IPS-15b (cell line): Measurements from ENCODE around the gene TANGO2.

Experiments
- H3K27me3 ChIP-seq: one replicate; pipeline ENCODE4 v1.6.1; 2013; ENCODE audit warnings: low read length; ENCODE audit not compliant: control insufficient read depth, insufficient read depth
- H3K36me3 ChIP-seq: one replicate; pipeline ENCODE4 v1.6.1; 2013; ENCODE audit warnings: low read length; ENCODE audit not compliant: control insufficient read depth, insufficient read depth
- H3K4me1 ChIP-seq: one replicate; pipeline ENCODE4 v1.6.1; 2013; ENCODE audit warnings: mild to moderate bottlenecking, low read length; ENCODE audit not compliant: control insufficient read depth, insufficient read depth
- H3K4me3 ChIP-seq: one replicate; pipeline ENCODE4 v1.5.1; 2013; ENCODE audit warnings: low read depth, low read length
- H3K9ac ChIP-seq: one replicate; pipeline ENCODE4 v1.6.1; 2013; ENCODE audit warnings: low read depth, mild to moderate bottlenecking, low read length
- H3K9me3 ChIP-seq: one replicate; pipeline ENCODE4 v1.6.1; 2013; ENCODE audit warnings: mild to moderate bottlenecking, low read length; ENCODE audit not compliant: control insufficient read depth, insufficient read depth

TANGO2 gene

DNA sequence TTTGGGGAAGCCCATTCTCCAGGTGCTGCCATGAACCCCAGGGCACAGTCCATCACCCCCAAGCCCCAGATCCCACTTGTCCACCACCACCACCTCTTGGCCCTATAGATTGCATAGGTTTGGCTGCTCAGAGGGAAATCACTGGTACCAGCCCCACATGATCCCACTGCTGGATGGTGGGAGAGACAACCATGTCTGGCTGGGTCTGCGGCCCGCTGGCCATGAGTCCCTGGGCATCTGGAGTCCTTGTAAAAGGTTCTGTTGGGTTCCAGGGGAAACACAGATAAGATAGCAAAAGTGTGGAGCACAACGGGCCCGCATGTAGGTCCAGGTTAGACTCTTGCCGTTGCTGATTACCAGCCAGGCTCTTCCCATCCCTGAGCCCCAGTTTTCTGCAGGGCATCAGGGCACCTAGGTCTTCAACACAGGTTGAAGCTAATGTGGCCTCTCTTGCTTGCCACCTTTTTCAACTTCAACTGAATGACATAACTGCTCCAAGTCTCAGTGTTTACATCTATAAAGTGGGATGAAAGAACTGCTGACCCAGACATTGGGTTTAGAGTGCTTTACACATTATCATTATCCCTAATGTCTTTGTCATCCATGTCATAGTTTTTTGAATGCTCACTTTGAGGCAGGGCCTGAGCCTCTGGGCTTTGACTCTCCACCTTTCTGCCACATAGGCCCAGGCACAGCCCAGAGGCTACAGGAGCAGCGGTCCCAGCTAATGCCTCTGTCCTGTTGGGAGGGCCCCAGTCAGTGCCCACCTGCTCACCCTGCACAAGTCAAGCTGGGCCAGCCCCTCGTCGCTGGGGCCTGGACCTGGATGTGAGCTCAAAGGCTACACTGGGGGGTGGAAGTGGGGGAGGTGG lies 1.0 kb upstream of the TANGO2 start:
- no peaks in the 10 kb centered on the region for H3K9me3 ChIP-seq
- peaks cover 44% of the 10 kb centered on the region for H3K27me3 ChIP-seq
- H3K36me3 ChIP-seq = peaks cover 3% of the 10 kb centered on the region
- no peaks in the 10 kb centered on the region for H3K4me1 ChIP-seq
- no peak overlapping the region for H3K9ac ChIP-seq
- H3K4me3 ChIP-seq = peak overlapping the region; percentile 71

GRCh38 chr22:20021196-20022181 lies 579 bp downstream of the TANGO2 start:
- H3K4me3 ChIP-seq = peak overlapping the region; percentile 68

DNA sequence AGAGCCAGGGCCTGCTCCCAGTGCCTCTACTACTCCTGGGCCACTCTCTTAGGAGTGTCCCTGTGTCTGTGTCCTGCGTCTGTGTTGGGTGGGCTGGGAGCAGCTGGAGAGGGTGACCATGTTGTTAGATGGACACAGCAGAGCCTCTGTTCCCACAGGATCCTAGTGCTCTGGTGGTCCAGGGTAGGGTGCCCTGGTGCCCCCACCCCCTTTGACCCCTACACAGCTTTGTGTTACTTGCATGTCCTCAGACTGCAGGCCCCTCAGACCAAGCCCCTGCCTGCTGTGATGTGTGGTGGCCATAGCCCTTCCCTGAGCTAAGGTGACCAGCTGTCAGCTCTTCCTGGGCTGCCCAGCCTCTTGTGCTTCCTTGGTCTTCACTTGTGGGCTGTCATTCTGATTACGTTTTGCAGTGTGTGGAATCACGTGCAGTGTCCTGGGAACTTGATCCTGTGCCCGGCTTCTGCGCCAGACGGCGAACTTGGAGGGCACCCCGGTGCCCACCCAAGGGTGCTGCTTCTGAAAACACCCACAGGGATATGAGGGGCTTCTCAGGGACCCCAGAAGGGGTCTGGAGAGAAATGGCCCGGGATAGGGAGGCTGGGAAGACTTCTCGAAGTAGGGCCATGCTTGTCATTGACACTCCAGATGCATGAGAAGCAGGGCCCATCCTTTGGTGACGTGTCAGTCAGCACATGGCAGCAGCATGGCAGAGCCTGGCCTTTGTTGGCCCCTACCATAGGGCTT lies 1.5 kb downstream of the TANGO2 start:
- H3K4me1 ChIP-seq = no peaks in the 10 kb centered on the region
- H3K4me3 ChIP-seq = no peak overlapping the region
- peak overlapping the region; percentile 77 for H3K9ac ChIP-seq
- H3K27me3 ChIP-seq = peaks cover 31% of the 10 kb centered on the region
- H3K36me3 ChIP-seq = peaks cover 3% of the 10 kb centered on the region
- H3K9me3 ChIP-seq = no peaks in the 10 kb centered on the region

More at GRCh38 chr22:20021196-20022181, 579 bp downstream of the TANGO2 start:
- Histone ChIP-seq H3K9ac (peak overlapping the region; percentile 77), H3K27me3 (peaks cover 36% of the 10 kb centered on the region), H3K9me3 (no peaks in the 10 kb centered on the region), H3K4me1 (no peaks in the 10 kb centered on the region), H3K36me3 (peaks cover 3% of the 10 kb centered on the region)

GRCh38 chr22:20022978-20023613 lies 2.2 kb downstream of the TANGO2 start:
- Histone ChIP-seq H3K9ac (no peak overlapping the region), H3K4me1 (no peaks in the 10 kb centered on the region), H3K9me3 (no peaks in the 10 kb centered on the region), H3K36me3 (peaks cover 3% of the 10 kb centered on the region), H3K27me3 (peaks cover 25% of the 10 kb centered on the region), H3K4me3 (no peak overlapping the region)

GRCh38 chr22:20024225-20024624 lies 3.3 kb downstream of the TANGO2 start:
- peaks cover 13% of the 10 kb centered on the region for H3K27me3 ChIP-seq
- H3K4me3 ChIP-seq = no peak overlapping the region
- H3K9me3 ChIP-seq = no peaks in the 10 kb centered on the region
- no peak overlapping the region for H3K9ac ChIP-seq
- no peaks in the 10 kb centered on the region for H3K4me1 ChIP-seq
- H3K36me3 ChIP-seq = peaks cover 3% of the 10 kb centered on the region

GRCh38 chr22:20024650-20025397 lies 3.9 kb downstream of the TANGO2 start:
- Histone ChIP-seq H3K4me1 (no peaks in the 10 kb centered on the region), H3K27me3 (peaks cover 7% of the 10 kb centered on the region), H3K9ac (no peak overlapping the region), H3K4me3 (no peak overlapping the region), H3K9me3 (no peaks in the 10 kb centered on the region), H3K36me3 (peaks cover 3% of the 10 kb centered on the region)

DNA sequence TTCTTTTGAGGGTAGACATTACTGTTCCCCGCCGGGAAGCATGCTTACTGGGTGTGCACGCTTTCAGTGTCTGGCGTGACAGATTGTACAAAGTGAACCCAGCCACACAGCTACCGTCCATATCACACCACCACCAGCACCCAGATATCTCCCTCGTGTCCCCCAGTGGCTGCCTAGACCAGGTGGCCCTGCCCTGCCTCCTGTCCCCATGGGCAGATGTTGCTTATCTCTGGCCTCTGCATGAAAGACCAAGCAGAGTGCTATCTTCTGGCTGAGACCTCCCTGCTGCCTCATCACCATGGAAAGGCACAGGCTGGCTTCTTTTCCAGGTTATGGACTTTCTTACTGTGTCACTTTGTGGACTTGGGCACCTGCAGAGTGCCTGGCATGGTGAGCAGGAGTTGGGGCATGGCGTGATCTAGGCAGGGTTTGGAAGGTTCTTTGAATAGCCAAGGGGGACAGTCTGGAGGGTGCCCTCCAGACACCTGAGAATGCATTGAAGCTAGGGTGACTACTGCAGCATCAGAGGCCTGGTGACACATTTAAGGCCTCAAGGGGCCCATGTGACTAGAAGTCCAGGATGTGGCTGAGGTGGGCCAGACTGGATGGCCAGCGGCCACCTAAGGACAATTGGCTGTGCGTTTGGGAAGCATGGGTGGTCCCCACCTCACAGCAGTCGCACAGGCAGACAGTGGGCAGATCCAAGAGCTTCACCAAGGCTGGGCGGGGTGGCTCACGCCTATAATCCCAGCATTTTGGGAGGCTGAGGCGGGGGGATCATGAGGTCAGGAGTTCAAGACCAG lies 4.7 kb downstream of the TANGO2 start:
- Histone ChIP-seq H3K9ac (no peak overlapping the region), H3K36me3 (peaks cover 3% of the 10 kb centered on the region), H3K9me3 (no peaks in the 10 kb centered on the region), H3K4me1 (no peaks in the 10 kb centered on the region), H3K27me3 (peaks cover under 1% of the 10 kb centered on the region), H3K4me3 (no peak overlapping the region)

DNA sequence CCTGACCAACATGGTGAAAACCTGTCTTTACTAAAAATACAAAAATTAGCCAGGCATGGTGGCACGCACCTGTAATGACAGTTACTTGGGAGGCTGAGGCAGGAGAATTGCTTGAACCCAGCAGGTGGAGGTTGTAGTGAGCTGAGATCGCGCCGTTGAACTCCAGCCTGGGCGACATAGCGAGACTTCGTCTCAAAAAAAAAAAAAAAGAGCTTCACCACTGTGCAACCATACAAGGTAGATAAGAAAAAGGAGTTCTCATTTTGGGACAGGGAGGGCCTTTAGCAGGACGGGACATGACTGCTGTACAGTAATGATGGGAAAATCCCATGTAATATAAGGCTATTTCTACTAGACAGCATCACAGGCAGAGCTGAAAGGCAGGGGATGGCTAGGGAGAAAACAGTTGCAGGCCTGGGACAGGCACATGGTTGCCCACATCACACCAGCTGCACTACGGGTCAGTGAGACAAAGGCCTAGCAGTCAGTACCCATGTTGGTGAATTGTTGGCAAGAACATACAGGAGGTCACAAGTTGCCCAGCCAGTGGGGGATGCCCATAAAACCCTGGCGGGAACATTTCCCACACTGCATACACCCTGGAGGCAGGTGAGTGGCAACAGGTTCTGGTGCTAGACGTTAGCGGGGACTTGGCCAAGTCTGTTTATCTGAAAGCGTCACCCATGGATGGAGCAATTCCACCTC lies 5.4 kb downstream of the TANGO2 start:
- H3K36me3 ChIP-seq = peaks cover 3% of the 10 kb centered on the region
- no peaks in the 10 kb centered on the region for H3K4me1 ChIP-seq
- H3K4me3 ChIP-seq = no peak overlapping the region
- no peaks in the 10 kb centered on the region for H3K27me3 ChIP-seq
- H3K9me3 ChIP-seq = no peaks in the 10 kb centered on the region
- no peak overlapping the region for H3K9ac ChIP-seq

GRCh38 chr22:20026996-20027601 lies 6.2 kb downstream of the TANGO2 start:
- Histone ChIP-seq H3K9ac (no peak overlapping the region), H3K27me3 (no peaks in the 10 kb centered on the region), H3K36me3 (peaks cover 3% of the 10 kb centered on the region), H3K4me3 (no peak overlapping the region), H3K9me3 (no peaks in the 10 kb centered on the region), H3K4me1 (no peaks in the 10 kb centered on the region)
